NCI-H526 treated with DMSO at 0.1 percent for 48 hours (cell line): ENCODE measurements around the gene DOK4.

Experiments used
- DNase-seq: peaks from one replicate; lab custom pipeline; 2025; lab: John Stamatoyannopoulos, UW

DOK4 gene

DNA sequence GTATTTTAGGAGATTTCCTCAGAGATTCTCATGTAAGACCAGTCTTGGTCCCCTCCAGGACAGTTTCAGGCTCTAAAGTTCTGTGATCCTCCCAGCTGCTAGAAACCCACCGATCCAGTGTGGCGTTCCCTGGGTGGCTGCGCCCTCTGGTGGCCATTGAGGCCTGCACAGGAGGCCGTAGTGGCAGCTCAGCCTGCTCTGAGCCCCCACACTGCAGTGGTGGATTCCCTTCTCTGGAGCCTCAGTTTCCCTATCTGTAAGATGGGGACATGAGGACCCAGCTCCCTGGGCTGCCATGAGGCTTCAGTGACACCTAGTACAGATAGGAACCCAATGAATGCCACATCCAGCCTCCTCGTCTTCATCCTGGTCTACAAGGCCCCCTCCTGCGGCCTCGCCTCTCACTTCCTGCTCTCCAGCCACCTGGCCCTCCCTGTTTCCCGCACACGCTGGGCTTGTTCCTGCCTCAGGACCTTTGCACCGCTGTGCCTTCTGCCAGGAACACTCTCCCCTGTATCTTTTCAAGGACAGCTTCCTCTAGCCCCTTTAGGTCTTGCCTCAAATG lies 33.6 kb upstream of the DOK4 start:
- peak; percentile 2 for DNase-seq

- no peak for DNase-seq
Observed at GRCh38 chr16:57518922-57519321, 32.6 kb upstream of the DOK4 start.

GRCh38 chr16:57518520-57518919 lies 32.2 kb upstream of the DOK4 start:
- no peak for DNase-seq

DNA sequence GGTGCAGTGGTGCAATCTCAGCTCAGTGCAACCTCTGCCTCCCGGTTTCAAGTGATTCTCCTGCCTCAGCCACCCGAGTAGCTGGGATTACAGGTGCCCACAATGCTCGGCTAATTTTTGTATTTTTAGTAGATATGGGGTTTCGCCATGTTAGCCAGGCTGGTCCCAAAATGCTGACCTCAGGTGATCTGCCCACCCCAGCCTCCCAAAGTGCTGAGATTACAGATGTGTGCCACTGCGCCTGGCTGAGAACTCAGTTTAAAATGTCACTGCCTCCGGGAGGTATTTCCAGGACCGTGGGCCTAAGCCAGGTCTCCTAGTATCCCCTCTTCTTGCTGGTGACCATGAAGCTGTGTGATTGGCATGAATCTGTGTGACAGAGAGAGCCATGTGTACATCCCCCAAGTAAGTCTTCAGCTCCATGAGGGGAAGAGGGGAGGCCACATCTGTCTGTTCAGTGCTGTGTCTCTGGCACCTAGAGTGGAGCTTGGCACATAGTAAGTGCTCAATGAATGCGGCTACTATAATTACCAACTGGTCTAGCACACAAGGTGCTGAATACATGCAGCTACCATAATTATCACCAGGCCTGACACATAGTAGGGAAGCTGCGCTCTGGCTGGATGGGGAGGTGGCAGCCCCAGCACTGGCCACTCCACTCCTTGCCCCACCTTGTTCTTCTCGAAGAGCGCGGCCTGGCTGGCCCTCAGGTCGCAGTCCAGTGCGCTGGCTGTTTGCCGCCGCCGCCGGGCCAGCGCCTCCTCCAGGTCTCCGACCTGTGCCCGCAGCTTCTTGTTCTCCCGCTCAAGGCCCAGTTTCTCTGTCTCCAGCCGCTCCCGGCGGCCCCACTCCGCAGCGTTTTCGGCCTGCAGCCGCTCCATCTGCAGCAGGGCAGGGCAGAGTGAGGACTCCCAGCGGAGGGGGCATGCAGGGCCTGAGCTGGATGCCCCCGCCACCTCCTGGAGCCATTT lies 31.4 kb upstream of the DOK4 start:
- DNase-seq = no peak

DNA sequence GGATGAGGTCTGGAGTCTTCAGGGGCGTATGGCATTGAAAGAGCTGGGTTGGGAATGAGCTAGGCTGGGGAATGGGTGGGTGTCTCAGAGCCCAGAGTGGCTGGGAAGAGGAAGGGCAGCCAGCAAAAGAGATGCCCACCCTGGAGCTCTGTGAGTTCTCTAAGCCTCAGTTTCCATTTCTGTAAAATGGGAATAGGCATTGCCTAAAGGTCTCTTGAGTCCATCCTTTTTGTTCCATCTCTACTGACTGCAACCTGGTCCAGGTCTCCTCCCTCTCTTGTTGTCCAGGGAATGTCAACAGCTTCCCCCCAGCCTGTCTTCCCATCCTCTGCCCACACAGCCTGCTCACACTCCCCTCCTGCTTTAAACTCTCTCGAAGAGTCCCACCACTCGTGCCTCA lies 30.5 kb upstream of the DOK4 start:
- no peak for DNase-seq

DNA sequence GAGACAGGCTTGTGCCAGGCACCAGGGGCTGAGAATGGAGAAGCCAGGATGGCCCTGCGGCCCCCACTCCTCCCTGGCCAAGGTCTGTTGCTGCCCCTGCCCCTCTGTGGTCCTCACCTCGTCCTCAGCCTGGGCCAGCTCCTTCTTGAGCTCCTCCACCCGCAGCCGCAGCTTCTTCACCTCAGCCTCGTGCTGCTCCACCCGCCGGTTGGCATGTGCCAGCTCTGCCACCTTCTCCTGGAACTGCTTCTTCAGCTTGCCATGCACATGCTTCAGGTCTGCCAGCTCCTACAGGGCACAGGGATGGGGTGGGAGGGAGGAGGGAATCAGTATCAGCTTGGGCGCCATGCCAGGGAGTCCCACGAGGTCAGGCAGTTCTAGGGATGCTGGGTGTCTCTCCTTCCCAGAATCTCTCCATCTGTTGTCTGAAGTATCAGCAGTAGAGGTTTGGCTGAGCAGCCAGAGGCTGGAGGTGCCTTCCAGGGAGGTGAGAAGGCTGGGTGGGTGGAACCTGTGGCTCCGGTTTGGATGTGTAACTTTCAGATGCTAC lies 30.0 kb upstream of the DOK4 start:
- no peak for DNase-seq

DNA sequence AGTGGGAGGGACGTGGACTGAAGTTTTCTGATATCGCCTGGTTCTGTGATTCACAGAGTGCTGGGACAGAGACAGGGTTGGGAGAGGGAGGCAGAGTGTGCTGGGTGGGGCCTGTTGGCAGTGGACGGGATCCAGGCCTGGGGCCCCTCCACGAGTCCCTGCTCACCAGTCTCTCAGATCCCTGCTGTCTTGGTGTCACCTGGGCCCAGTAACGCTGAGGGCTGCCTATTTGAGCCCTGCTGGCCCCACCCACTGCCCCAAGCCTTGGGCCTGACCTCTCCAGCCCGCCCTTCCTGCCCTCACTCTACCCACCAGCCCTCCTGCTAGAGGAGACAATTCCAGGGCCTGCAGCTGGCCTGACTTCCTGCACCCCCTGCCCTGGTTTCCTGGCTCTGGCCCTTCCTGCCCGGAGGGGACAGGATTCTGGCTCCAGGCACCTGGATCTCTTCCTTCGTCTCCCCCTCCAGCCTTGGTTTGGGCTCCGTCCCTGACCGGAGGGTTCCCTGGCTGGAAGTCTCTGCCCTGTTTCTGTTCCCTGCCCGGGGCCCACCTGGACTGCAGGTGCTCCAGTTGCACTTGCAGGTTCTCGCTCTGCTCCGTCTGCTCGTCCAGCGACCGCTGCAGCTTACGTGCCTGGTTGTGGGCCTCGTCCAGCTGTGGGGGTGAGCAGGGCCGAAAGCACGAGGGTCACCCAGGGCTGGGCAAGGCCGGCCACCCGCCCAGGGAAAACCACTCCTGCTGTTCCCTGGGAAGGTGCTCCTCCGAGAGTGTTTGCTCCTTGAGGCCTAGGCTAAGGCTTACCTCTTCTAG lies 28.7 kb upstream of the DOK4 start:
- DNase-seq = no peak

- no peak for DNase-seq
Observed at GRCh38 chr16:57514371-57514770, 28.1 kb upstream of the DOK4 start.

GRCh38 chr16:57513371-57514102 lies 27.2 kb upstream of the DOK4 start:
- no peak for DNase-seq

GRCh38 chr16:57512296-57513001 lies 26.2 kb upstream of the DOK4 start:
- DNase-seq = no peak

DNA sequence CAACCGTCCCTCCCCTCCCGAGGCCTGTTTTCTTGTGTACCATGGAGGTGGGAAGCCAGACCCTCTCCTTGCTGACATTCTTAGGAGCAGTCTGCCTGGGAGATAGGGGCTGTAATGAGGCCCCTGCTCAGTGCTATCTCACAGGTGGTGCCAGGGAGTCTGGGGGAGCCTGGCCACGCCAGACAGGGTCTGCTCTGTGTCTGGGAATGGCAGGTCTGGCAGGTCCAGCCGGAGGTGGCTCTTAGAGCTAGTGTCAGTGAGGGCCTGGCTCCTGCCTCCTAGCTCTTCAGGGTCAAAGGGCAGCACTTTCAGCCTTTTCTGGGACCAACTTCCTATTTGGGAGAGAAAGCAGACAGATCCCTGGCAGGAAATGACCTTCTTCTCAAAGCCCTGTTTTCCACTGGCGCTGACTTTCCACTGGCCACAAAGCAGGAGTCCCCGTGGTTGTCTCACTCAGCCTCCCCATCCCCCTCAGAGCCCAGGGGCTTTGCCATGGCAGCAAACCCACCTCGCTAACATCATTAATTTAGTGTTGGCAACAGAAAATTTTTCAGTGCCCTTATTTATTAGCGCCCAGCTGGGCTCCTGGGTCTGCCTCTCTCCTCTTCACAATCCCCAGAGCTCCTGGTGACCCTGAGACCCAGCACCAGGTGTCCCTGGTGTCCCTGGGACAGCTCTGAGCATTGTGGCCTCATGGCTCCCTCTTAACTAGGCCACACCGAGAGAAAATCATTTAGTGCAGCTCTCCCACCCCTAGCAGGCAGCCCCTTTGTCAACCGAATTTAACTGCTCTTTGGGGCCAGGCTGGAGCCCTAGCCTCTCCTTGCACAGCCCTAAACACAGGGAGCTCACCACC lies 24.0 kb upstream of the DOK4 start:
- DNase-seq = no peak

- DNase-seq = no peak
Observed at GRCh38 chr16:57509231-57509923, 23.1 kb upstream of the DOK4 start.

- DNase-seq = no peak
Observed at GRCh38 chr16:57508035-57508425, 21.7 kb upstream of the DOK4 start.

GRCh38 chr16:57507136-57508034 lies 21.1 kb upstream of the DOK4 start:
- no peak for DNase-seq

DNA sequence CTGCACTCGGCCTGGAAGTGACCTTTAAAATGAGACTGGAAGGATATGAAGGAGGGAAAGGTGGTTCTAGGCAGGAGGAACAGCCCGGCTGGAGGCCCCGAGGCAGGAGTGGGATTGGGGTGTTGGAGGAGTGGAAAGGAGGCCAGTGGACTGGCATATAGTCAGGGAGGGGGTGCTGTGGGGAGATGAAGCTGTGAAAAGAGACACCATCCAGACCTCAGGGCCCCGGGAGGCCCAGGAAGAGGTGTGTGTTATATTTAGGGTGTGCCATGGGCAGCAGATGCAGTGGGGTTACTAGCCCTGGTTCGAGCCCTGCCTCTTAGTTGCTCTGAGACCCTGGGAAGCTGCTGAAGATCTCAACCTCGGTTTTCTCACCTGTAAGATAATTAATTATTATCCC lies 18.9 kb upstream of the DOK4 start:
- no peak for DNase-seq

DNA sequence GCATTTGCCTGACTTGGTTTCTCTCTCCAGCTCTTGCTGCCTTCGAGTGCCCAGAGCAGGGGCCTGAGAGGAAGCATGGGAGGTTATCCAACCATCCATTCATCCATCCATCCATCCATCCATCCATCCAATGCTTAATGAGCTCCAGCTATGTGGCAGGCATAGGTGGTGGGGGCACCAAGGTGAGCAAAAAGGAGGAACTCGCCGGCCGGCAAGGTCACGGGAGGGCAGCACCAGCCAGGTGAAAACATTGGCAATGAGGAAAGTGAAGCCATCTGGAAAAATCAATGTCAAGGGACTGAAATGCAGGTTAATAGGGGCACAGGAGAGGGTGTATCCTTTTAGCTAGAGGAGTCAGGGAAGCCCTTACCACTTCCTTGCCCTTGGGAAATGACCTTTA lies 18.2 kb upstream of the DOK4 start:
- no peak for DNase-seq

DNA sequence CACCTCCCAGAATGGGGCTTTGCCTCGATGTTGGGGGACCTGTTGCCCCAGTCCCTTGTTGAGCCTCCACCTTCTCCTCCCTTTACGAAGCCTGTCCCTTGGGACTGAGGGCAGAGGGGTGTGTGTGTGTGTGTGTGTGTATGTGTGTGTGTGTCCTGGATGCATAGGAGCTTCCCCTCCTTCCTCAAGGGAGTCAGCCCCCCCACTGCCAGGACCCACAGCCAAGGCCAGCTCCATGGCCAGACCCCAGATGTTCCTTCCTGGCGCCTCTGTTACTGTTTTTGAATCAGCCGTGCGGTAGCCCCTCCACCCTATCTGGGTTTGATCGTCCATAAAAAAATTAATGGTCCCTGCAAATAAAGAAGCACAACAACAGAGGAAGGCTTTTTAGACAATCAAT lies 17.7 kb upstream of the DOK4 start:
- DNase-seq = no peak

GRCh38 chr16:57503366-57503765 lies 17.1 kb upstream of the DOK4 start:
- no peak for DNase-seq
